ENCODE measurements around the gene CD58.

Gene CD58

GRCh38 chr1:116538544-116538943 lies 32.3 kb downstream of the CD58 start:
- DNase-seq, result no peak

GRCh38 chr1:116537898-116538297 lies 32.9 kb downstream of the CD58 start:
- DNase-seq, result no peak

GRCh38 chr1:116537040-116537831 lies 33.6 kb downstream of the CD58 start:
- DNase-seq, result no peak

GRCh38 chr1:116534014-116534739 lies 36.6 kb downstream of the CD58 start:
- no peak for DNase-seq

GRCh38 chr1:116533429-116533820 lies 37.4 kb downstream of the CD58 start:
- DNase-seq, result no peak

- DNase-seq, result no peak
These were observed 38.0 kb downstream of the CD58 start for GRCh38 chr1:116532671-116533428.

GRCh38 chr1:116531917-116532316 lies 38.9 kb downstream of the CD58 start:
- no peak for DNase-seq

GRCh38 chr1:116529681-116530080 lies 41.1 kb downstream of the CD58 start:
- no peak for DNase-seq

- DNase-seq, result no peak
These were observed 41.6 kb downstream of the CD58 start for GRCh38 chr1:116529199-116529631.

- no peak for DNase-seq
These were observed 42.3 kb downstream of the CD58 start for GRCh38 chr1:116528329-116529083.

- DNase-seq, result no peak
These were observed 45.4 kb downstream of the CD58 start for GRCh38 chr1:116525440-116525839.

GRCh38 chr1:116521186-116521585 lies 49.6 kb downstream of the CD58 start:
- DNase-seq, result no peak

- DNase-seq, result no peak
These were observed 52.4 kb downstream of the CD58 start for GRCh38 chr1:116518400-116518799.

- no peak for DNase-seq
These were observed 54.2 kb downstream of the CD58 start for GRCh38 chr1:116516631-116517030.

GRCh38 chr1:116515702-116516101 lies 55.1 kb downstream of the CD58 start:
- DNase-seq, result no peak

- DNase-seq, result no peak
These were observed 55.9 kb downstream of the CD58 start for GRCh38 chr1:116514708-116515525.

- DNase-seq, result no peak
These were observed 56.9 kb downstream of the CD58 start for GRCh38 chr1:116513956-116514355.

- DNase-seq, result no peak
These were observed 59.3 kb downstream of the CD58 start for GRCh38 chr1:116511459-116512019.

GRCh38 chr1:116510361-116510760 lies 60.5 kb downstream of the CD58 start:
- DNase-seq, result no peak

GRCh38 chr1:116508984-116509980 lies 61.5 kb downstream of the CD58 start:
- DNase-seq, result no peak

Data from activated gamma-delta T cell (primary cell).